MCF 10A (cell line): ENCODE measurements around the gene GATAD2A. TPM values are rescaled to one million over a fixed set of nuclear protein-coding genes. Genes with fewer than 3 reads are reported as not detected.

Experiments used
- BruUV-seq: library from RNA; stranded (reverse); fragments of 400-500 nt; replicated peaks from 2 replicates; lab custom pipeline; 2021; lab: Mats Ljungman, UMichigan
- CTCF ChIA-PET: fragments of 300-600 bp; sonication (Branson Sonifier 250); formaldehyde crosslinking; extraction: SDS; loops from one replicate; lab custom pipeline; 2021; ENCODE audit warnings: antibody characterized with exemption, inconsistent platforms; lab: Yijun Ruan, JAX
- POLR2A ChIA-PET: fragments of 300-600, 350-650 bp; sonication (Branson Sonifier 250); formaldehyde crosslinking; extraction: SDS; loops from one replicate; lab custom pipeline; 2020; ENCODE audit warnings: antibody characterized with exemption, inconsistent platforms; lab: Yijun Ruan, JAX
- DNase-seq: peaks from one replicate; pipeline ENCODE4 v3.0.0-alpha.2; 2018; ENCODE audit not compliant: unreplicated experiment
- H3K27ac Mint-ChIP-seq: one replicate; pipeline ENCODE4 v1.8.0; 2022; ENCODE audit warnings: mild to moderate bottlenecking, low read depth, mixed read lengths; ENCODE audit not compliant: unreplicated experiment
- H3K27me3 Mint-ChIP-seq: one replicate; pipeline ENCODE4 v1.8.0; 2022; ENCODE audit warnings: mixed read lengths; ENCODE audit not compliant: insufficient read depth, unreplicated experiment
- H3K36me3 Mint-ChIP-seq: one replicate; pipeline ENCODE4 v1.8.0; 2022; ENCODE audit warnings: mild to moderate bottlenecking, moderate library complexity, mixed read lengths; ENCODE audit not compliant: insufficient read depth, unreplicated experiment
- H3K4me1 Mint-ChIP-seq: one replicate; pipeline ENCODE4 v1.8.0; 2022; ENCODE audit warnings: mixed read lengths; ENCODE audit not compliant: insufficient read depth, unreplicated experiment
- H3K4me3 Mint-ChIP-seq: one replicate; pipeline ENCODE4 v1.8.0; 2022; ENCODE audit warnings: mild to moderate bottlenecking, moderate library complexity, mixed read lengths; ENCODE audit not compliant: unreplicated experiment
- H3K9me3 Mint-ChIP-seq: one replicate; pipeline ENCODE4 v1.8.0; 2022; ENCODE audit warnings: mixed read lengths; ENCODE audit not compliant: unreplicated experiment
- CTCF ChIP-seq: fragments of 200-600 bp; IDR thresholded peaks from one replicate; pipeline ENCODE4 v1.8.0; 2022; ENCODE audit warnings: antibody characterized with exemption, mild to moderate bottlenecking; ENCODE audit not compliant: unreplicated experiment
- intact Hi-C: fragments of 100-400 bp; cut with micrococcal nuclease; formaldehyde crosslinking; loops from 2 replicates; pipeline ENCODE4 v1.14.1; 2022
- total RNA-seq: library from RNA; stranded (reverse); gene quantifications from 2 replicates; pipeline ENCODE4 v1.2.3, GENCODE V29; 2022

The GATAD2A gene
- total RNA-seq, 1 experiment from 2014 or later, result 91.5 TPM

GRCh38 chr19:19491321-19492025 lies 86.0 kb downstream of the GATAD2A start:
- TF ChIP-seq CTCF, result no peak
- BruUV-seq, result no TSS peak
- DNase-seq, result no peak
- Mint-ChIP-seq H3K36me3 (peaks cover 43% of the 10 kb centered on the region), H3K9me3 (no peaks in the 10 kb centered on the region), H3K4me1 (peaks cover 12% of the 10 kb centered on the region), H3K27me3 (no peaks in the 10 kb centered on the region), H3K4me3 (no peak overlapping the region), H3K27ac (no peak overlapping the region)
- CTCF ChIA-PET, result interaction anchor here (0.6 to 7.5 kb wide), 30 partner anchors 9 to 335 kb away, joined by 3 to 176 read pairs (median 4); partner anchors contain the start of gene GATAD2A
- intact Hi-C loops, result loop anchor here (5.0 kb wide), 1 partner anchor 104 kb away; no protein-coding TSS in a partner anchor
- POLR2A ChIA-PET, result interaction anchor here (1.0 kb wide), 1 partner anchor 25 kb away, joined by 7 read pairs; the partner anchor contains the start of genes NDUFA13 and TSSK6

DNA sequence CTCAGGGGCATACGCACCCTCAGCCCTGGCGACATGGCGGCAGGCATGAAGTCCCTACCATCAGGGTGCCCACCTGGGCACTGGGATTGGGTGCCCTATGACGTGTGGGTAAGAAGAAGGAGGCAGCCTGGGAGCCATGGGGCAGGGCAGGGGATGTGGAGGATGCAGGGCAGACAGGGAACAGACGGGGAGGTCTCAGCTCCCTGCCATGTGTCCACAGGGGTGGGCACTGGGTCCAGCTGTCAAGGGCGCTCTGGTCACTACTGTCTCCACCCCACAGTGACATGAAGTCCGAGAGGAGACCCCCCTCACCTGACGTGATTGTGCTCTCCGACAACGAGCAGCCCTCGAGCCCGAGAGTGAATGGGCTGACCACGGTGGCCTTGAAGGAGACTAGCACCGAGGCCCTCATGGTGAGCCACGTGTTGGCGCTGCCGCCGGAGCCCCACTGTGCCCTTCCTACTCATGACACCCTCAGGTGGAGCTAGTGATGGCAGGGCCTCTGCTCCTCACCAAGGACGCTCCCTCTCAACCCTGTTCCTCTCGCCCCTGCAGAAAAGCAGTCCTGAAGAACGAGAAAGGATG lies 86.6 kb downstream of the GATAD2A start:
- no TSS peak for BruUV-seq
- Mint-ChIP-seq H3K4me1 (peaks cover 12% of the 10 kb centered on the region), H3K9me3 (no peaks in the 10 kb centered on the region), H3K36me3 (peaks cover 49% of the 10 kb centered on the region), H3K27me3 (no peaks in the 10 kb centered on the region), H3K4me3 (no peak overlapping the region), H3K27ac (no peak overlapping the region)
- ChIA-PET CTCF (interaction anchor here (0.6 to 7.5 kb wide), 12 partner anchors 9 to 1784 kb away, joined by 3 to 176 read pairs (median 5); no protein-coding TSS in a partner anchor), POLR2A (interaction anchor here (0.6 to 1.7 kb wide), 3 partner anchors 46 to 127 kb away, joined by 3 to 5 read pairs (median 3); no protein-coding TSS in a partner anchor)
- intact Hi-C loops, result loop anchor here (5.0 kb wide), 1 partner anchor 105 kb away; no protein-coding TSS in a partner anchor
- no peak for TF ChIP-seq CTCF
- no peak for DNase-seq

- Mint-ChIP-seq H3K36me3 (peaks cover 53% of the 10 kb centered on the region), H3K27me3 (no peaks in the 10 kb centered on the region), H3K9me3 (no peaks in the 10 kb centered on the region), H3K4me3 (no peak overlapping the region), H3K27ac (no peak overlapping the region), H3K4me1 (peaks cover 7% of the 10 kb centered on the region)
- ChIA-PET POLR2A (interaction anchor here (1.7 kb wide), 1 partner anchor 129 kb away, joined by 5 read pairs; no protein-coding TSS in a partner anchor), CTCF (interaction anchor here (2.0 kb wide), 1 partner anchor 127 kb away, joined by 20 read pairs; no protein-coding TSS in a partner anchor)
- no TSS peak for BruUV-seq
- DNase-seq, result no peak
- no peak for TF ChIP-seq CTCF
- intact Hi-C loops, result loop anchor here (5.0 kb wide), 1 partner anchor 107 kb away; no protein-coding TSS in a partner anchor
Observed at GRCh38 chr19:19493841-19494546, 88.5 kb downstream of the GATAD2A start.
